SH-SY5Y (cell line): Measurements from ENCODE around the gene PLA2G4D.

Source experiments
- GATA2 ChIP-seq: IDR thresholded peaks from 2 replicates; pipeline ENCODE4 v1.6.1; 2011; ENCODE audit warnings: mild to moderate bottlenecking, low read depth, low read length
- GATA3 ChIP-seq: IDR thresholded peaks from 2 replicates; pipeline ENCODE4 v1.6.1; 2011; ENCODE audit warnings: low read depth, mild to moderate bottlenecking, low read length, moderate library complexity

DNA sequence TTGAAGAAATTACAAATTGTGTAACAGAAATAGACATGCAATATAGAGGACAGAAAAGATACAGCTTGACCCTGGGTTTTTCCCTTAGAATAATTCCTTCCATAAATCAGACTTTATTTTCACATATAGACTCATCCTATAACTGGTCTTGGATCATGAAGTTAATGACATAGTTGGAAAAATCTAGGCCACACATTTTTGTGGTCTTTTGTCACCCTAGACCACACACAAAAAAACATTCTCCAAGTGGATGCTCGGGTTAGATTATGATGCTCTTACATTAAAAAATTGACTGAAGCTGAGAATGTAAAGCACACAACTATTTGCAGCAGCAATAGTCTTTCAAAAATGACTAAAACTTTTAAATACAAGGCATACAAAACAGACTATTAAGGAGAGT is 7.5 kb upstream of the PLA2G4D start:
- TF ChIP-seq GATA2 (no peak), GATA3 (no peak)
